Measurements from ENCODE around the gene CPPED1. TPM values are rescaled to one million over a fixed set of nuclear protein-coding genes. Genes with fewer than 3 reads are reported as not detected.

The CPPED1 gene
- total and polyA plus RNA-seq, 10 of the 15 experiments (the other 5 are each of a cell fraction or from before 2014, with no cell fraction given), result 7.1 to 39.0 (median 16.0) TPM

DNA sequence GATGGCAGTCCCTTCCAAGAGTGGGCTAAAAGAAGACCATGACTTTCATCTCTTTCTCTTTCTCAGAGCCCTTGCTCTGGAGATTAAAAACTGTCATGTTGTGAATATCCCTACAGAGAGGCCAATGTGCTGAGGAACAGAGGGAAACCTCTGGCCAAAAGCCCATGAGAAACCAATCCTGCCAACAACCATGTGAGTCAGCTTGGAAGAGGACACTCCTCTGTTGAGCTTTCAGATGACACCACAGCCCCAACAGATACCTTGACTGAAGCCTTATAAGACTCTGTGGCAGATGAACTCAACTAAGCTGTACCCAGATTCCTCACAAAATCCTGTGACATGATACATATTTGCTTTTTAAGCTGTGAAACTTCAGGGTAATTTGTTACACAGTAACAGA, 19.6 kb downstream of the CPPED1 start:
- Histone ChIP-seq H3K79me2 (ENCODE audit: control insufficient read depth, insufficient read depth, low read length) (no peaks in the 10 kb centered on the region), H3K27ac (ENCODE audit: control insufficient read depth, insufficient read depth) (no peak overlapping the region), H4K20me1 (ENCODE audit: control insufficient read depth, insufficient read depth) (no peaks in the 10 kb centered on the region), H3K9ac (ENCODE audit: control insufficient read depth, insufficient read depth, low read length) (no peak overlapping the region), H3K27me3 (replicated peaks in 1 of 2; ENCODE audit: control insufficient read depth in 2 of 2, insufficient read depth in 2 of 2, low read length in 1 of 2) (no peaks in the 10 kb centered on the region), H3K36me3 (ENCODE audit: control insufficient read depth in 2 of 2, insufficient read depth in 2 of 2, low read length in 1 of 2) (peaks cover 0 to 4% of the 10 kb centered on the region in 2 experiments; a peak in 2 of 4 replicates), H3K4me1 (ENCODE audit: control insufficient read depth, insufficient read depth, low read length) (no peaks in the 10 kb centered on the region), H3K4me3 (no peak overlapping the region), H3K4me2 (ENCODE audit: control insufficient read depth, insufficient read depth) (no peak overlapping the region), H3K9me3 (replicated peaks; ENCODE audit: control insufficient read depth, insufficient read depth, low read length) (peaks cover 4% of the 10 kb centered on the region; the same call in 2 of the 3 replicates), H2AFZ (ENCODE audit: control insufficient read depth, low read depth, low read length) (no peak overlapping the region)
- ChIA-PET SMC1A (ENCODE audit: uncharacterized antibody, unreplicated experiment) (interaction anchor here (0.7 to 1.1 kb wide), 5 partner anchors 30 to 203 kb away, joined by 3 read pairs; no protein-coding TSS in a partner anchor), RAD21 (ENCODE audit: unreplicated experiment) (no interaction called here), POLR2A (interaction anchor here (0.7 to 1.1 kb wide), 2 partner anchors 10 to 727 kb away, joined by 3 read pairs; no protein-coding TSS in a partner anchor), CTCF (interaction anchor here (0.7 to 1.2 kb wide), 2 partner anchors 73 to 108 kb away, joined by 3 to 5 read pairs; no protein-coding TSS in a partner anchor)
- intact Hi-C loops (cut with micrococcal nuclease; ENCODE audit: unreplicated experiment) (no loop called here), in situ Hi-C loops (cut with MboI) (no loop called here)
- TF ChIP-seq WRNIP1 (IDR thresholded peaks at IDR 0.05; ENCODE audit: borderline replicate concordance, low read depth, low read length) (no peak), GATAD2B (conservative IDR thresholded peaks at IDR 0.05; ENCODE audit: low read depth) (no peak), STAT1 (conservative IDR thresholded peaks at IDR 0.05) (no peak)
- BruUV-seq (replicated peaks), result no TSS peak
- DNase-seq (ENCODE audit: low read depth, low spot score) (no peak), FAIRE-seq (no peak), ATAC-seq (no peak)

DNA sequence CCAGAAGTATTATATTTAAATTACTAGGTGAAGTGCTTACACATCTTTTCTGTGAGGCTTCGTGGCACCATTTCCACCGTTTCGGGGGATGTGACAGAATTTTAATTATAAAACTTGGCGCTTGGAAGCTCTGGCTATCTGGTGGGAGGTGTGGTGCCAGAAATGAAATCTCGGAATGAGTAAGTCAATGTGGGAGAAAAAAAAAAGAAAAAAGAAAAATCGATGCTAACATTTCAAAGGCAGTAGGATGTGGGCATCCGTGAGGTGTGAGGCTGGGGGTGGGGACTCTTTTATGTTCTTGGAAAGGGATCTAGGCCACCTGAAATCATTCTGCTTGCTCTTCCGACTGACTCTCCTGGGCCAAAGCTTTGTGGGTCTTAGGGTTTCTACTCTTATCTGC, 21.9 kb downstream of the CPPED1 start:
- Histone ChIP-seq H3K79me2 (ENCODE audit: control insufficient read depth, insufficient read depth, low read length) (no peaks in the 10 kb centered on the region), H4K20me1 (ENCODE audit: control insufficient read depth, insufficient read depth) (no peaks in the 10 kb centered on the region), H3K27ac (ENCODE audit: control insufficient read depth, insufficient read depth) (no peak overlapping the region), H3K4me3 (no peak overlapping the region), H3K27me3 (replicated peaks in 1 of 2; ENCODE audit: control insufficient read depth in 2 of 2, insufficient read depth in 2 of 2, low read length in 1 of 2) (no peaks in the 10 kb centered on the region), H3K9ac (ENCODE audit: control insufficient read depth, insufficient read depth, low read length) (no peak overlapping the region), H3K4me2 (ENCODE audit: control insufficient read depth, insufficient read depth) (no peak overlapping the region), H3K4me1 (ENCODE audit: control insufficient read depth, insufficient read depth, low read length) (no peaks in the 10 kb centered on the region), H3K9me3 (replicated peaks; ENCODE audit: control insufficient read depth, insufficient read depth, low read length) (no peaks in the 10 kb centered on the region; the same call in 2 of the 3 replicates), H2AFZ (ENCODE audit: control insufficient read depth, low read depth, low read length) (no peak overlapping the region), H3K36me3 (ENCODE audit: control insufficient read depth in 2 of 2, insufficient read depth in 2 of 2, low read length in 1 of 2) (peaks cover 0 to 4% of the 10 kb centered on the region in 2 experiments; a peak in 2 of 4 replicates)
- ChIA-PET CTCF (no interaction called here), SMC1A (ENCODE audit: uncharacterized antibody, unreplicated experiment) (interaction anchor here (0.6 kb wide), 1 partner anchor 175 kb away, joined by 3 read pairs; no protein-coding TSS in a partner anchor), POLR2A (interaction anchor here (0.7 to 1.1 kb wide), 2 partner anchors 9 to 394 kb away, joined by 3 to 4 read pairs; no protein-coding TSS in a partner anchor), RAD21 (ENCODE audit: unreplicated experiment) (no interaction called here)
- ATAC-seq, result no peak
- in situ Hi-C loops (cut with MboI), result no loop called here
- FAIRE-seq, result no peak
- intact Hi-C loops (cut with micrococcal nuclease; ENCODE audit: unreplicated experiment), result no loop called here
- BruUV-seq (replicated peaks), result no TSS peak
- TF ChIP-seq MTA2 (IDR thresholded peaks at IDR 0.05; ENCODE audit: low read depth), result no peak
- no peak for TF ChIP-seq POLR2A (IDR thresholded peaks at IDR 0.05; ENCODE audit: low read depth, low read length)
- no peak for TF ChIP-seq NR2F1 (conservative IDR thresholded peaks at IDR 0.05)
- no peak for TF ChIP-seq EP300 (IDR thresholded peaks at IDR 0.05; ENCODE audit: borderline replicate concordance in 1 of 2, control insufficient read depth in 1 of 2, low read depth in 2 of 2, low read length in 2 of 2)
- TF ChIP-seq HDGF (IDR thresholded peaks at IDR 0.05), result no peak
- DNase-seq (ENCODE audit: low read depth, low spot score), result no peak
- WGBS (ENCODE audit: insufficient coverage, insufficient replicate concordance, low lambda C conversion rate, missing lambda C conversion rate), result 87% methylated on average over 8 of the region's 8 CpGs
